RPMI7951 (cell line): ENCODE measurements around the gene MYO5A. TPM values are rescaled to one million over a fixed set of nuclear protein-coding genes. Genes with fewer than 3 reads are reported as not detected.

Experiments
- total RNA-seq: library from RNA; depleted of rRNA; stranded (reverse); fragments of >200 nt; shearing (Covaris generic); gene quantifications from 2 replicates; pipeline ENCODE4 v1.2.3, GENCODE V29; 2014; rRNA removed

Gene MYO5A
- total RNA-seq, 1 experiment from 2014 or later: 49.1 TPM

Other genes with a start within 250 kb of the MYO5A start
- 1.2 and 1.3 TPM in 2 replicates for gene MYO5C, start 233.1 kb downstream of the MYO5A start, total RNA-seq
- 153 and 177 TPM in 2 replicates for gene ARPP19, start 40.1 kb upstream of the MYO5A start, total RNA-seq
- gene ATOSA, start 150.5 kb upstream of the MYO5A start, total RNA-seq: 9.6 and 11.4 TPM in 2 replicates